Measurements from ENCODE around the gene EFHC1.

Gene EFHC1

DNA sequence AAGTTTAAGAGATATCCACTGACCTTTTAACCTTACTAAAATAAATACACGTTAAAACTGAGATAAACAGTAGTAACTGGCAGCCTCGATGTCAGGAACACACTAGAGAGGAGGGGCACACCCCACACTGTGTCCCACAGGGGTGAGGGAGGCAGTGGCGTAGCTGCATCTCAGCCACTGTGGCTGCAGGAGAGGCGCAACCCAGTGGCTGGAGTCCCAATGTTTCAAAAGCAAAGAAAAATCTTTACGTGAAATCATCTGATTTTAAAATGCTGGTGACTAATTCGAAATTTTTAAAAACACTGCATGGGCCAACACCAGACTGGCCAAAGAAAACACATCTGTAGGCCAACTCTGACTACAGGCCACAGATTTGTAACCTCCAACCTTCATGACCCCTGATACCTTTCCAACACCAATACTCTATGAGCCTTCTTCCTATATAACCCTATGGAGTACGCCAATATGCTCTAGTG lies 102.0 kb downstream of the EFHC1 start:
- no peak for DNase-seq

DNA sequence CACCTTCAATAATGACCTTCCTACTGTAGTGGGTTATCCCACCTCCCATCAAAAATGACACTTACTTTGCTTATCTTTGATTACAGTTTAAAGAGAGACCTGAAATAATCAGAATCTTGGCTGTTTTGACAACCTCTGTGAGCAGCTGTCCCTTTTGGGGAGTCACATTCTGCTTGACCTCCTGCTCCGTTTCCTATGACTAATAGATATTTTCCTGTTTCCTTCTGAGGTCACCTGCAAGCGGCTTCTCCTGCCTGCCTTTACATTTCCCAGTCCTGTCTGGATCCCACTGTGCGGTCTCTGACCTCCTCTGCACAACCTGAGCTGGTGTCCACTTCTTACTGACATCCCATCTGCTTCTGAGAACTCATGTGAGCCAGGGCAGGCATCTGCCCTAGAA lies 102.5 kb downstream of the EFHC1 start:
- DNase-seq, result no peak

DNA sequence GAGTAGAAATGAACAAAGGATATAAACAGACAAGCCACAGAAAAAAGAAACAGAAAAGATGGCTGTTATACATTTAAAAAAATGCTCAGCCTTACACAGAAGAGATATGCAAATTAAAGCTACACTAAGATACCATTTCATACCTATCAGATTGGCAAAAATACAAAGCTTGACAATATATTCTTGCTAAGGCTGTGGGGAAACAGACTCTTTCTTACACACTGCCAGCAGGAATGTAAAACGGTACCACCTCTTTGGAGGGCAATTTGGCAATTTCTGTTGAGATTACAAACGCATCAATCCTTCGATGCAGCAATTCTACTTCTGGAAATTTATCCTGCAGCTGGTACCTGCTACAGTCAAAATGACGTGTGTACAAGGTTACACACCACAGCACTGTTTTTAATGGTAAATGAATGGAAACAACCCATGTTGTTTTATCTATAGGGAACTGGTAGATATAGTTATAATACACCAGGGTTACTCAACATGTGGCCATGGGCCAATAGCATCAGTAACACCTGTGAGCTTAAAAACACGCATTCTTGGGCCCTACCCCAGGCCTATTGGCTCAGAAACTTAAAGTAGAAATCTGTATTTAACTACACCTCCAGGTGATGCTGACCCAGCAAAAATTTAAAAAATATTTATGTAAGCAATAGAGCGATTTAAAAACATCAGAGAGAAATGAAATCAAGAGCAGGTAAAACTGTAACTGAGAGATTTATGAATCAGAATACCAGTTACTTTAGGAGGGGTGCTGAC lies 103.4 kb downstream of the EFHC1 start:
- no peak for DNase-seq

DNA sequence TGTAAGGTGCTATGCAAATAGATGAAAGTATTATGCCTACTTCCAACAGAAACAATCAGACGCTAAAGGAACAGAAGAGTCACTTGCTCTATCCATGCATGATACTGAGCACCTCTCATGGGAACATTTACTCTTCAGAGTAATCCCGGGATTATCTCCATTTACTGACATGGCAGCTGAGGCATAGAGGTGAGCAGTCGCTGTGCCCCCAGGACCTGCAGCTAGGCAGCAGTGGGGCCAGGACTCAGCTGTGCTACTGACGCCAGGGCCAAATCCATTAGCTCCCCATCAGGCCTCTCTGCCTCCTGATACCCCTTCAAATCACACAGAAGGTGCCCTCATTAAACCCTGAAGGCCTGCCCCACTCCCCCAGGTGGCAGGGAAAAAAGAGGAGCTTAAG lies 104.8 kb downstream of the EFHC1 start:
- DNase-seq, result no peak

DNA sequence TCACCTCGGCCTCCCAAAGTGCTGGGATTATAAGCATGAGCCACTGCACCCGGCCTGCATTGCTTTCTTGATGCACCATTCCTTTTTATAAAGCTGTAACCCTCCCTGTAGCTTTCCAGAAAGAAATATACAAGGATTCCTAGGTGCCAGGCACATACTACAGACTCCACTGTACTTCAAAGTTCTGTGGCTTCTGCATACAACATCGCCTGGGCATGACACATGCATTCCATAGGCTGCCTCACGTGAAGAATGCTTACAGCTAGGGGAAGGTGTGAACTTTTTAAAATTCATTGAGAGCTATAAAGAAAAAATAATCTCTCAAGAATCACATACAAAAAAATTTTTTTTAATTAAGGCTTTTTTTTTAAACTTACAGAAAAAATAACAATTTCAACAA lies 106.5 kb downstream of the EFHC1 start:
- no peak for DNase-seq

DNA sequence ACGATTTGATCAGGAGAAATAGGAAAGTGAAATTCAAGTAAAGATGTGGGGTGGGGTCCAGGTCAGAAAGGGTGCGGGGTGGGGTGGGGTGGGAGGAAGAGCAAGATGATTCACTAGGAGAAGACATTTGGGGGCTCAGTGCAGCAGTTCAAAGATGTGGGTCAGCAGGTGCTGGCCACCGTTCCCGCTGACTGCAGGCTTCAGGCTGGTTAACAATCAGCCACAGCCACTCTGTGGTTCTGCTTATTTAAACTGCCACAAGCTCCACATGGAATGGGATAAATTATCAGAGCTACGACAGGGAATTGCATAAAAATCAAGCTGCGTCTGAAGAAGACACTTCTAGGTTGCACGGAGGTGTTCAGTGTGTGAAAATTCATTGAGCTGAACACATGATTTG lies 107.3 kb downstream of the EFHC1 start:
- no peak for DNase-seq

DNA sequence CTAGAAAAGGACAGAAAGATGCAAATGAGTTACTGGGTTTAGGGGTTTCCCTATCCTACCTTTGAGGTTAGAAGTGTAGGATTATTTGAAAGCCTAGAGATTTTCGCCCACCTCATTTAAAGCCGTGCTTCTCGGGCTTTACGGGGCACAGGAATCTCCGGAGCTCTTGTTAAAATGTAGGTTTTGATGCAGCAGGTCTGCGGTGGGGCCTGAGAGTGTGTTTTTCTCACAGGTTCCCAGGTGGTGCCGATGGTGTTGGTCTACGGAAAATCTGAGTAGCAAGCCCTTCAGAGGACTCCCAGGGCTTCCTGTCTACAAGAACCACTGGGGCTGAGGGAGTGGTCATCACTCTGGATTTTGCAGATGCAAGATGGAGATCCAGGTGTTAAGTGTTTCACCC lies 109.2 kb downstream of the EFHC1 start:
- no peak for DNase-seq

DNA sequence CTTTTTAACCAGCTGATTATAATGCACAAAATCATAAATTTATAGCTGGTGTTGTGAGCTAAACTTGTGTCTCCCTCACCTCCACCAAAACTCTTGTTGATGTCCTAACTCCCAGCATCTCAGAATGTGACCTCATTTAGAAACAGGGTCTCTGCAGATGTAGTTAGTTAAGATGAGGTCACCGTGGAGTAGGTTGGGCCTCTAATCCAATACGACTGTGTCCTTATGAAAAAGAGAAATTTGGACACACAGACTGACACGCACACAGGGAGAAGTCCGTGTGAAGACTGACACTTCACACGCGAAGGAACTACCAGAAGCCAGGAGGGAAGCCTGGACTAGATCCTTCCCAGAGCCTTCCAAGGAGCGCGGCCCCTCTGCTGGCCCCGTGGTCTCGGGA lies 110.2 kb downstream of the EFHC1 start:
- no peak for DNase-seq

DNA sequence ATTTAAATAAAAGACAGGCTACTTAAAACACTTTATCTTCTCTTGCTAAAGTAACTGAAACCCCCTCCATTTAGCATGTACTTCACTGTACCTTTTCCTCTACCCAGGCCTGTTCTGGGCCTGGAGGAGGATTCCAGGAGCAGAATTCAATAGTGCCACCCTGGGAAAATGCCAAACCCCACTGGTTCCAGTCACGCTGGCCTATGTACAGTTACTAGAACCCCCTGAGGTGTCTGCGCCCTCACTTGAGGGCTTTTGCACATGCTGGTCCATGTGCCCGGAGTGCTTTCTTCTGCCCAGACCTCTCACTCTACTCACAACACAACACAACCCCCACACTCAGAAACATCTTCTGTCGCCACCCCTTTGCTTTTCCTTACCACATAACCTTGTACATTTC lies 111.3 kb downstream of the EFHC1 start:
- no peak for DNase-seq

DNA sequence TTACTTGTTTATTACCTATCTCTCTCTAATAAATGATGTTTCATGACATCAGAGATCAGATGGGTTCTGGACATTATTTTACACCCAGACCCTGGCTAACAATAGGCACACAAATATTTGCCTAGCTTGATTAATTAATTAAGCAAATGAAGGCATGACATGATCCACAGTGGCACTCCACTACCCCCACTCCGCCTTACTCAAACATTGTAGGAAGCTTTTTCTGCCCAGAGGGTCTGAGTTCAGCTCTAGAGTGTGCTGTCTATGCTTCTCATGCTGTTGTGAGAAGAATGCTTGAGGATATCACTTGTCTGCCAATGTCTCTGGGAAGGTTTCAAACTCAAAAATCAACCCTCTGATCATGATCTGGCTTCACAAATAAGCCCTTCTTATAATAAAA lies 111.7 kb downstream of the EFHC1 start:
- DNase-seq, result no peak

DNA sequence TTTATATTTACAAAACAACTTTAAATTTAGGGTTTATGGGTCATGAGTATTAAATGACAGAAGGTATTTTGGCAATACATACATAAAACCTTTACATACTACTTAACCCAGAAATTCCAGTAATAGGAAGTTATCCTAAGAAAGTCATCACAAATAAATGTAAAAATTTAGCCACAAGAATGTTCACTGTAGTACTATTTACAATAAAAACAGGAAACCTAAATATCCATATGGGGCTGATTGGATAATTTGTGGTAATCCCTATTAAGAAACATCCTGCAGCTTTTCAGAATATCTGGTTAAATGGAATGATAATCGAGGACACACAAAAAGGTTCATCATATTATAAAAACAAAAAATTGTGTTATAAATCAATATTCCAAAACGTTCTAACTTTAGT lies 112.3 kb downstream of the EFHC1 start:
- no peak for DNase-seq

DNA sequence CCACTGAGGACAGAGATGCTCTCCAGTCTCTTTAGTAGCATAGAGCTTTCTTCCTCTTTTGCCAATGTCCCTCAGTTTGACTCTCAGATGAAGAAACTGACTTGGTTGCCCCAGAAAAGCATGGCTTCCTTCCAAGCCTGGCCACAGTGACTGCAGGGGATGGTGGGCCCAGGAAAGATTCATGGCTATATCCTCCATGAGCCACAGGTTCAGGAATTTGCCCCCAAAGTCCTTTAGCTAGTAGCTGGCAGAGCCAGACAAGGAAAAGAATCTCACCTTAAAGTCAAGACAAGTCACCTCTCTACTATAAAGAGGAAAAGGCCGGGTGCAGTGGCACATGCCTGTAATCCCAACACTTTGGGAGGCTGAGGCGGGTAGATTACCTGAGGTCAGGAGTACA lies 113.3 kb downstream of the EFHC1 start:
- no peak for DNase-seq

DNA sequence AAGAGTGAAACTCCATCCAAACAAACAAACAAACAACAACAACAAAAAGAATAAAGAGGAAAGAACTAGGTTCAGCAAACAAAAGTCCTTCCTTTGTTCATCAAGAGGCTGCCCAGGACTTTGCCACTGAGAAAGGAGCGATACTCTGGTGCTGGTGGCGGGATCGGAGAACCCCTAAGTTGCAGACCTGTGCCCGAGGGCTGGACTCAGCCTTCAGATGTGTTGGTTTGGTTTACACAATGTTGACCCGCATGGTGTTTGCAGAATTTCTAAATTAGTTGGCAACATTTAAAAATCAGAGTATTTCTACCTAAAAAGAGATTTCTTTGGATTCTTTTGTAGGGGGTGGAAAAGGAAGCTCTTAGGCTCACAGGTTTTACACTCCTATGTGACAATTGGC lies 114.2 kb downstream of the EFHC1 start:
- DNase-seq, result no peak

DNA sequence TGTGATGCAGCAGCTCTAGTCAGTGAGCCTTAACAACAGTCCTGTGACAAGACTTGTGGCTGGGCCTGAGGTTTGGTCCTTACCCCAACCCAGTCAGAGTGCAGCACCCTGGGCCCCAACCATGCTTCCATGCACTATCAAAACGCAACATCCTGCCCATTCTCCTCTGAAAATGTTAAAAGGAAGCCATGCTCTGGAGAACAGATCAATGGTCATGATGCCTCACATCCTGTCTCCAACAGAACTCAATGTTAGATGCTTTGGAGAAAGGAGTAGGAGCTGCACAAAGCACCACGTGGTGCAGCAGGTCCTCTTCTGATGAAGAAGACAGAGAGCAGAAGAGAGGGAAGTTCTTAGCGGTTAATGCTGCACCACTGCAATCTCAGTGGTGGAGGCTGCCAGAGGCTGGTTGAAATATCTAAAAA lies 114.8 kb downstream of the EFHC1 start:
- no peak for DNase-seq

DNA sequence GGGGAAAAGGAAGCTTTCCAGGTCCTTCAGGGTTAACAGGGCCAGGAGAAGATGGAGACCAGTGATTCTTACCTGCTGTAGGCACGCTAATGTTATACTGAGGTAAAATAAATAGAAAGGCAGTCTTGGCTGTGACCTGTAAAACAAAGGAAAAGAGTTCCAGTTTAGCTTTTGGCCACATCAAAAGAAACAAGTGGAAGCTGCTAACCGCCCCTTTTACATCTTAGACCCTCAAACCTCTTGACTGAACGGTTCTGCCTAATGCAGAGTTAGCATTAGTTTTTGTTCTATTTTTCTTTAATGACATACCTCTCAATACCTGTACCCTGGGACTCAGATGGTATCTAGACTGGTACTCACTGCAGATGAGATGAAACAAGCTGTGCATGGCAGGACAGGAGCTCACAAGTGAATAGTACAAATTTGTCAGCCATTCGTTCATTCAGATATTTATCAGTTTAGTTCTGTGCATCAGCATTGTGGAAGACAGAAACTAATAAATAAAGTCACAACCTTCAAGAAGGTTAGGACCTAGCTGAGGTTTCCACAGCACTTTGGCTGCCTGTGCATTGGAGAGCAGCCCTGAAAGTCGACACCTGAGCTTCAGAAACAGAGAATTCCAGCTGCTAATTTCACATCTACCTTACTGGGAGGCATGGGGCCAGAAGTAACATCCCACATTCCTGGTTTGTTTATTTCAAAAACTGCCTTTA lies 115.7 kb downstream of the EFHC1 start:
- no peak for DNase-seq

DNA sequence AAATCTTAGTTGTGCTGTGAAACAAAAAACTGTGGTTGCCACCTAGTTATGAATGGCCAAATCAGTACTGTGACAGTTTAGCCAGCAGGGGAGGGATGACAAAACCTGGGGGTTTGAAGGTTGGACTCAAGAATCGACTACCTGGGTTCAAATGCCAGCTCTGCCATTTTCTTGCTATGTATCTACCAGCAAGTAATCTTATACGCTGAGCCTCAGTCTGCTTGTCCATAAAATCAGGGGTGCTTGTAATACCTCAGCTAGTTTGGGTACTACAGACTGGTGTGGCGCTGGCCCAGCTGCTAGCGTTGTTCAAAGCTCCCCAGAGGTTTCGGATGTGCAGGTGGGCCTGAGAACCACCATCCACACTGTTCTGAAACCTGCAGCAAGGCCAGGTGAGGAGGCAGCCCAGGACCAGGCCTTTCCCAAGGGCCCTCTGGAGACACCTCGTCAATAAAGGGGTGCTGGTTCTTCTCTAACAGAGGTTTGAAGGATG lies 116.3 kb downstream of the EFHC1 start:
- no peak for DNase-seq

DNA sequence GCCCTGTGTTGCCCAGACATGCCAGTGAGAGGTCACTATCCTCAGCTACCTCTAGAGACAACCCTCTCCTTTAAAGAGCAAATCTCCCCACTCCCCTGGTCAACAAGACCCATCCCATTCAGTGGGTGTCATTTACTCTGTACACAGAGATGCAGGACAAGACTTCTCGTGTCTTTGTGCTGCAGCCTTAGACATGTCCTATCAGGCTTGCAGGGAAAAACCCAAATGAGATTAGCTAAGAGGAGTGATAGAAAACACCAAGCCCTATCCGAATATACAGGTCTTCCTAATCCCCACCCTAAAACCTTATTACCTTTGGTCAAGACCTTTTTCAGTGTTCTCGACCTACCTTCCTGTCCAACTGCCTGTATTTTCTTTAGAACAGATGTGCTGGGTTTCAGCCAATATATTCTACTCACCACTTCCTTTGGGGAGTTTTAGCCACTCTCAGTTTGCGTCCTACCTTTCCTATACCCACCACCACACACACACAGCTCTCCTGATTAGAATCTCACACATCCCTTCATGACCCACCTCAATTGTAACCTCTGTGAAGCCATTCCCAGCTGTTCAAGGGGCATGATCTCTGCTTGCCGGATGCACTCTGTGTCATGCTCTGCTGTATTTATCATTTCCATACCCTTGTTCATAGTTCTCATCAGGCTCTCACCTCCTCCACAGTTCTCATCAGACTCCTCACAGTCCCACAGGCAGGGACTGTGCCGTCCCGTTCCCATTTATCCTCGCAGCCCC lies 117.0 kb downstream of the EFHC1 start:
- no peak for DNase-seq

DNA sequence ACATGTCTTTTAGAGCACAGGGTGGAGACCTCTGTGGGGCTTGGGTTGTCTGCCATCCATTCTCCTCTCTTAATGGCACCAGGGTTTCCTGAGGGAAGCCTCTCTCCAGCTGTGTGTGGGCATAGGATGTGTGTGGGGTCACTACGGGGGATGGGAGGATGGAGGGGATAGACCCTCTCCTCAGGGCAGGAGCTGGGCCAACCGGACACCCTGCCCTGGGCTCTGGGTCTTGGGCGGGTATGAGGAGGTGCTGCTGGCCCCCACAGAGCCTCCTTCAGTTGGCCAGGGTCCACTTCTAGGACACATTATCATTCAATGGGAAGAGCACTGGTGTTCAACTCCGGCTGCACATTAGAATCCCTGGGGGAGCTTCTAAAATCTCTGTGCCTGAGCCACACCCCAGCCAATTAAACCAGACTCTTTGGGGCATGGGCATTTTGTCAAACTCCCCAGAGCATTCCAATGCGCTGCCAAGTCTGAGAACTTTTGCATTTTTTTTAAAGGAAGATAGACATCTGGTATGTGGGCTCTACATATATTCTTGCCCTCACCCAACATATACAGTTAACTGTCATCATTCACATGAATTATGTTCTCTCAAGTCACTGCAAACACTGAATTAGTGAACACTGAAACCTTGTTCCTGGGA lies 118.2 kb downstream of the EFHC1 start:
- no peak for DNase-seq

DNA sequence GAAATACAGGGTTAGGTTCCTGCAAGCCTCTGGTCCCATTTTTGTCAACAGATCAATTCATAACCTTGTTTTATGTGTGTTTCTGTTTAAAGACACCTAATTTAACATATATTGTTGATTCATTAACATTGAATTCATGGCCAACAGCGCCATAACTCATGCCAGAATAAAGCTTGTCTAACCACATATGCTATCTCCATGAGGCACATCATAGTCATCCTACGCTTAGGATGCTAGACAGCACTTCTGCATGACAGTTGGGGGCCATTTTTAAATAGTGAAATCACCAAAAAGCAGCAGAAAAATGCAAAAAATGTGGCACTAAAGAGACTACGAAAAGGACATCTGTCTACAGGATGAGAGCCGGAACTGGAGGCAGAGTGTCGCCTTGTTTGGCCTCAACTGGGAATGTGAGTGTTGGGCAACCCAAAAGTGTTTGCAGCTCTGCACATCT lies 118.8 kb downstream of the EFHC1 start:
- DNase-seq, result no peak

DNA sequence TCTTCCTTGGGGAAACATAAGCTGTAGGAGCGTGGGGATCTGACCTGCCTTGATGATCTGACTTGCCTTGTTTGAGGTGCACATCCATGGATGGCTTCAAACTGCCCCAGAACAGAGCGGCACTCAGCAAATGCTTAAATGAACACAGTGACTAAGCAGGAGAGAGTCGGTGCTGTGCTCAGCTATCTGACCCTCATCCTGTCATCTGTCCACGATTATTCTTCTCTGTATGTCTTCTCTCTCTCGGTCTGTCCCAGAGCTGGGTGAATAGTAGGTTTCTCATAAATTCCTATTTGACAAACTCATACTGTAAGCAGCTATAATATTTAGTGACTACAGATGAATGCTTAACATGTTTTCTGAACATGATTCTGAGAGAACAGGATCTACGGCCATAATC lies 119.5 kb downstream of the EFHC1 start:
- no peak for DNase-seq

DNA sequence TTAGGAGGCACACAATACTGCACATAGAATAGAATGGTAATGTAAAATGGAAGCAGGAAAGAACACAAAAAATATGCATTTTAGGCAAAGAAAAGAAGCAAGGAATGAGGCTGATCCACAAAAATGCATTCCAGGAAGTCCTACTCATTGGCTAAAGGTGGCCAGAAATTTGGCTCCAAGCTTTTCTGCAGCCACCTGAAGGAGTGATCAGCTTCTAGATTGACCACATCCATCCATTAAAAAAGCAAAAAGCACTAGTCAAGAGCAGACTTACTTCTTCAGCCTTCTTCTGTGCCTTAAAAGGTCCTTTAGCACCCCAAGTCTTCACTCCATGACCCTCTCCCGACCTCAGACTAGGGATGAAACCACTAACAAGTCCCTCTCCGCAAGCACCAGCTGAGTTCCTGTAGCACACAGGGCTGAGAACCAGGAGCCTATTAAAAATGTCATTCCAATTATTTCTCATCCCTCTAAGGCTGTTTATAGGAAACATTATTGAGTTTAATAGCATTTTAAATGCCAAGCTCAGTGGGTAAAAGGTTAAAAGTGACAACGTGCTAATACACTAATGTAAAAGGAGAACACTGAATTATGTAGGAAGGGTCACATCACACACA lies 120.3 kb downstream of the EFHC1 start:
- no peak for DNase-seq

DNA sequence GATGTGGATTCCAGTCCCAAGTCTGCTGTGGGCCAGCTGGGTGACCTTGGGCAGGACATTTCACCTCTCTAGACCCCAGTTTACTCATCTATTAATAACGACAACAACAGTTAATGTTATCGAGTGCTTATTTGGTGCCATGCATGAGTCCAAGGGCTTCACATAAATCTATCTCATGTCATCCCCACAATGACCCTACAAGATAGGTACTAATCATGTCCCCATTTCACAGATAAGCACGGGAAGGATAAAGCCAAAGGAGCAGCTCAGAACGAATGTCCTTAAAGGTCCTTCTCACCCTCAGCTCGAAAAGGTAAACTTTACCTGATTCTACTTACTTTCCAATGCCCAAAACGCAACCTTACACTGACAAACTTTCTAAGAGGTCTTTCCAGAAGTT lies 121.0 kb downstream of the EFHC1 start:
- DNase-seq, result no peak

DNA sequence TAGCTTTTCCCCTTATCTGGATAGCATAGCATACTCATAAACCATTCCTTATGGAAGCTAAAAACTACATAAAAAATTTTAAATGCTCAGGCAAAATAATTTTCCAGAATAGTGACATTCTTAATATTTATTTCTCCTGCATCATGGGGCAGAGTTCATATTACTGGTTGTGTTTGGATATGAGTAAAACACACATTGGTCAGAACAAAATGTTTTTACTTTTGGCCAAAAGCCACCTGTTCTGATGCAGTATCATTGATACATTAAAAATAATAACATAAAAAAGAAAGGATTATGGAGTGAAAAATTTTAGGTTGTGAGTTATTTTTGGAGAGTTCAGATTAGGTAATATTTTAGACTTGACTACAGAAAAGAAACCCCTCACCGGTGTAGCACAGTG lies 123.1 kb downstream of the EFHC1 start:
- DNase-seq, result no peak
